Natural killer cell (primary cell): ENCODE results near the gene PPEF1. TPM values are rescaled to one million over a fixed set of nuclear protein-coding genes. Genes with fewer than 3 reads are reported as not detected.

Source experiments
- ATAC-seq, 3 donors: fragments of 150-1000 bp in 2 of 3; fragments of 200-7000 bp in 1 of 3; cut with Tn5 transposase; 1 replicate in 1 of 3; 2 replicates in 2 of 3; pipeline ENCODE4 v1.10.0; 2021; ENCODE audit warnings: mild to moderate bottlenecking in 2 of 3, moderate library complexity in 2 of 3
- DNase-seq, 2 donors: peaks; one replicate each; pipeline versions ENCODE4 v3.0.0 to v3.0.0-alpha.2; 2013 to 2021; ENCODE audit warnings: mixed read lengths in 1 of 2
- H3K27ac ChIP-seq: one replicate; pipeline ENCODE4 v1.5.1; 2013; ENCODE audit warnings: mild to moderate bottlenecking, low read length
- H3K27me3 ChIP-seq: one replicate; pipeline ENCODE4 v1.6.1; 2013; ENCODE audit warnings: low read length; ENCODE audit not compliant: control insufficient read depth, insufficient read depth
- H3K36me3 ChIP-seq: one replicate; pipeline ENCODE4 v1.6.1; 2013; ENCODE audit warnings: low read length; ENCODE audit not compliant: control insufficient read depth, insufficient read depth
- H3K4me1 ChIP-seq: one replicate; pipeline ENCODE4 v1.6.1; 2013; ENCODE audit warnings: low read length; ENCODE audit not compliant: control insufficient read depth, insufficient read depth
- H3K4me3 ChIP-seq: one replicate; pipeline ENCODE4 v1.5.1; 2013; ENCODE audit warnings: low read length
- H3K9me3 ChIP-seq: one replicate; pipeline ENCODE4 v1.6.1; 2013; ENCODE audit warnings: low read length; ENCODE audit not compliant: control insufficient read depth, insufficient read depth
- H3K27ac Mint-ChIP-seq, 2 donors: one replicate each; pipeline ENCODE4 v1.8.0; 2022; ENCODE audit warnings: mild to moderate bottlenecking in 2 of 2, mixed read lengths in 2 of 2, moderate library complexity in 1 of 2
- H3K27me3 Mint-ChIP-seq, 2 donors: one replicate each; pipeline ENCODE4 v1.8.0; 2022; ENCODE audit warnings: low read depth in 2 of 2, mixed read lengths in 2 of 2
- H3K36me3 Mint-ChIP-seq: one replicate; pipeline ENCODE4 v1.8.0; 2022; ENCODE audit warnings: mixed read lengths
- H3K4me1 Mint-ChIP-seq, 2 donors: one replicate each; pipeline ENCODE4 v1.8.0; 2022; ENCODE audit warnings: mixed read lengths in 2 of 2
- H3K4me3 Mint-ChIP-seq: one replicate; pipeline ENCODE4 v1.8.0; 2022; ENCODE audit warnings: mild to moderate bottlenecking, moderate library complexity, mixed read lengths
- H3K9me3 Mint-ChIP-seq, 2 donors: one replicate each; pipeline ENCODE4 v1.8.0; 2022; ENCODE audit warnings: mixed read lengths in 2 of 2
- CTCF ChIP-seq: fragments of 200-600 bp; IDR thresholded peaks from one replicate; pipeline ENCODE4 v1.8.0; 2022; ENCODE audit warnings: antibody characterized with exemption
- WGBS: methylation state at CpG from one replicate; pipeline ENCODE4 v1.1.7; 2013; ENCODE audit warnings: missing lambda C conversion rate; ENCODE audit not compliant: insufficient coverage; 5-methylcytosine and 5-hydroxymethylcytosine counted together
- intact Hi-C: fragments of 100-400 bp; cut with micrococcal nuclease; formaldehyde crosslinking; loops from one replicate; pipeline ENCODE4 v1.14.2; 2022
- total RNA-seq, 4 donors: library from RNA; stranded (reverse); fragments of 120-200 nt in 1 of 4; gene quantifications; one replicate each; pipeline versions ENCODE4 v1.2.3 to v1.2.4, GENCODE V29; 2013 to 2022

Gene PPEF1
- total RNA-seq, 3 donors from 2014 or later (not counting 1 experiment from before 2014, with no cell fraction given) = 0.49 to 1.9 TPM; not detected in 1

DNA sequence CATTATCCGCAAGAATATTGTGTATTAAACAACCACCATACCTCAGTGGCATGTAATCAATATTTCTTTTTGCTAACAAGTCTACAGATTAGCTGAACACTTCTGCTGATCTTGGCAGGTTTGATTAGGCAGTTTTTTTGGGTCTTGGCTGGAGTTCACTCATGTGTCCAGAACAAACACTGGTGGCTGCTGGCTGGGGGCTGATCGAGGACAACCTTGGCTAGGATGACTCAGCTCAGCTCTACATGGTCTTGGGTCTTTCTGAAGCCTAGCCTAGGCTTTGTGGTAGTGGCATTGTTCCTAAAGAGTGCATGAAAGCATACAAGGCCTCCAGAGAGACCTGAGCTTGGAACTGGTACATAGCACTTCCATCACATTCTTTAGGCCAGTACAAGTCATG lies 41.1 kb downstream of the PPEF1 start:
- no peak for TF ChIP-seq CTCF
- WGBS = 50% methylated on average over 1 of the region's 2 CpGs
- H3K27ac ChIP-seq = no peak overlapping the region
- H3K4me1 ChIP-seq = no peaks in the 10 kb centered on the region
- Mint-ChIP-seq H3K4me1 (no peaks in the 10 kb centered on the region), H3K36me3 (no peaks in the 10 kb centered on the region), H3K27me3 (peaks cover 3 to 20% of the 10 kb centered on the region in 2 donors), H3K9me3 (peaks cover 0 to 2% of the 10 kb centered on the region in 2 donors), H3K27ac (no peak overlapping the region), H3K4me3 (no peak overlapping the region)
- no peaks in the 10 kb centered on the region for H3K36me3 ChIP-seq
- DNase-seq (no peak), ATAC-seq (no peak)
- no peaks in the 10 kb centered on the region for H3K9me3 ChIP-seq
- no peak overlapping the region for H3K4me3 ChIP-seq
- H3K27me3 ChIP-seq = no peaks in the 10 kb centered on the region
- intact Hi-C loops = no loop called here

- Mint-ChIP-seq H3K4me3 (no peak overlapping the region), H3K9me3 (peaks cover 0 to 4% of the 10 kb centered on the region in 2 donors), H3K27me3 (peaks cover 5 to 17% of the 10 kb centered on the region in 2 donors), H3K4me1 (no peaks in the 10 kb centered on the region), H3K36me3 (no peaks in the 10 kb centered on the region), H3K27ac (no peak overlapping the region)
- H3K9me3 ChIP-seq = no peaks in the 10 kb centered on the region
- no peak overlapping the region for H3K4me3 ChIP-seq
- DNase-seq = no peak
- no peaks in the 10 kb centered on the region for H3K27me3 ChIP-seq
- no peak overlapping the region for H3K27ac ChIP-seq
- no peak for TF ChIP-seq CTCF
- 92% methylated on average over 2 of the region's 2 CpGs for WGBS
- ATAC-seq = no peak
- H3K4me1 ChIP-seq = no peaks in the 10 kb centered on the region
- H3K36me3 ChIP-seq = no peaks in the 10 kb centered on the region
- intact Hi-C loops = no loop called here
These were observed 46.2 kb downstream of the PPEF1 start for GRCh38 chrX:18753631-18754030.

DNA sequence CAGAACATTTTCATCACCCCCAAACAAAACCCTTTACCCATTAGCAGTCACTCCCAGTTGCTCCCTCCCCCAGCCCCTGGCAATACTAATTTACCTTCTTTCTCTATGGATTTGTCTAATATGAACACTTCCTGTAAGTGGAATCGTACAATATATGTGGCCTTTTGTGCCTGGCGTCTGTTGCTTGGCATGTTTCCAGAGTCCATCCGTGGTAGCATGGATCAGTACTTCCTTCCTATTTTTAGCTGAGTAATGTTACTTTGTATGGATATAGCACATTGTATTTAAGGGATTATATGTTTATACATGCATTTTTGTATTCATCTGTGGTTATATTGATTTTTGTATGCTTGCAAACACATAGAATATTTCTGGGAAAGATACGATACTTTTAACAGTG lies 48.2 kb downstream of the PPEF1 start:
- 25% methylated on average over 2 of the region's 4 CpGs for whole genome bisulfite sequencing
- H3K27me3 ChIP-seq = no peaks in the 10 kb centered on the region
- peaks cover 5 to 10% of the 10 kb centered on the region in 2 donors for H3K27me3 Mint-ChIP-seq
- H3K36me3 Mint-ChIP-seq = no peaks in the 10 kb centered on the region
- no peaks in the 10 kb centered on the region for H3K4me1 Mint-ChIP-seq
- no peak for ATAC-seq
- no peak overlapping the region for H3K27ac Mint-ChIP-seq
- H3K9me3 ChIP-seq = no peaks in the 10 kb centered on the region
- no peak overlapping the region for H3K4me3 Mint-ChIP-seq
- no peaks in the 10 kb centered on the region for H3K36me3 ChIP-seq
- no peak overlapping the region for H3K4me3 ChIP-seq
- no peak for DNase-seq
- H3K9me3 Mint-ChIP-seq = peaks cover 0 to 4% of the 10 kb centered on the region in 2 donors
- intact Hi-C loops = no loop called here
- H3K27ac ChIP-seq = no peak overlapping the region
- no peak for TF ChIP-seq CTCF
- H3K4me1 ChIP-seq = no peaks in the 10 kb centered on the region
